ENCODE measurements around the gene PALM. TPM values are rescaled to one million over a fixed set of nuclear protein-coding genes. Genes with fewer than 3 reads are reported as not detected.

The PALM gene
- total RNA-seq, 1 experiment from 2014 or later = 0.83 TPM

DNA sequence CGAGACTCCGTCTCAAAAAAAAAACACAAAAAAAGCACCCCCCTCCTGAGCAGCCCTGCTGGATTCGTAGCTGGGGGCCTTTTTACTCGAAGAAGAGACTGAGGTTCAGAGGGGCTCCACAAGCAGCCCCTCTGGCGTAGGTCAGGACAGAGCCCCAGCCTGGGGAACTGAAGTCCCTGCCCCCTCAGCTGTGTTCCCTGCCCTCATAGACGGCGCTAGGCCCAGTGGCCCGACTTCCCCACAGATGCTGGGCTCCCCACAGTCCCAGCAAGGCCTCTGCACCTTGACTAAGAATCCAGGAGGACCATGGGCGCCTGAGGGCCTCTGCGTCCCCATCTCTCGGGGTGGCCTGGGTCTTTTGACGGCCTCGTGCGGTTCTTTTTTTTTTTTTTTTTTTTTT, 41.1 kb downstream of the PALM start:
- no peak overlapping the region for H3K4me3 Mint-ChIP-seq (ENCODE audit: low read depth, unreplicated experiment)
- BruUV-seq (replicated peaks) = no TSS peak
- H3K9me3 Mint-ChIP-seq (ENCODE audit: low read depth, unreplicated experiment) = no peaks in the 10 kb centered on the region
- TF ChIP-seq, protein P1, sequence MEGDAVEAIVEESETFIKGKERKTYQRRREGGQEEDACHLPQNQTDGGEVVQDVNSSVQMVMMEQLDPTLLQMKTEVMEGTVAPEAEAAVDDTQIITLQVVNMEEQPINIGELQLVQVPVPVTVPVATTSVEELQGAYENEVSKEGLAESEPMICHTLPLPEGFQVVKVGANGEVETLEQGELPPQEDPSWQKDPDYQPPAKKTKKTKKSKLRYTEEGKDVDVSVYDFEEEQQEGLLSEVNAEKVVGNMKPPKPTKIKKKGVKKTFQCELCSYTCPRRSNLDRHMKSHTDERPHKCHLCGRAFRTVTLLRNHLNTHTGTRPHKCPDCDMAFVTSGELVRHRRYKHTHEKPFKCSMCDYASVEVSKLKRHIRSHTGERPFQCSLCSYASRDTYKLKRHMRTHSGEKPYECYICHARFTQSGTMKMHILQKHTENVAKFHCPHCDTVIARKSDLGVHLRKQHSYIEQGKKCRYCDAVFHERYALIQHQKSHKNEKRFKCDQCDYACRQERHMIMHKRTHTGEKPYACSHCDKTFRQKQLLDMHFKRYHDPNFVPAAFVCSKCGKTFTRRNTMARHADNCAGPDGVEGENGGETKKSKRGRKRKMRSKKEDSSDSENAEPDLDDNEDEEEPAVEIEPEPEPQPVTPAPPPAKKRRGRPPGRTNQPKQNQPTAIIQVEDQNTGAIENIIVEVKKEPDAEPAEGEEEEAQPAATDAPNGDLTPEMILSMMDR (IDR thresholded peaks at IDR 0.05; ENCODE audit: unreplicated experiment) = no peak
- H3K36me3 Mint-ChIP-seq (ENCODE audit: insufficient read depth, unreplicated experiment) = peaks cover 40% of the 10 kb centered on the region
- intact Hi-C loops (cut with micrococcal nuclease; ENCODE audit: unreplicated experiment) = no loop called here
- H3K27me3 Mint-ChIP-seq (ENCODE audit: unreplicated experiment) = no peaks in the 10 kb centered on the region
- H3K4me1 Mint-ChIP-seq (ENCODE audit: low read depth, unreplicated experiment) = no peaks in the 10 kb centered on the region
- DNase-seq = no peak
- H3K27ac Mint-ChIP-seq (ENCODE audit: unreplicated experiment) = no peak overlapping the region
- CTCF ChIA-PET = no interaction called here

DNA sequence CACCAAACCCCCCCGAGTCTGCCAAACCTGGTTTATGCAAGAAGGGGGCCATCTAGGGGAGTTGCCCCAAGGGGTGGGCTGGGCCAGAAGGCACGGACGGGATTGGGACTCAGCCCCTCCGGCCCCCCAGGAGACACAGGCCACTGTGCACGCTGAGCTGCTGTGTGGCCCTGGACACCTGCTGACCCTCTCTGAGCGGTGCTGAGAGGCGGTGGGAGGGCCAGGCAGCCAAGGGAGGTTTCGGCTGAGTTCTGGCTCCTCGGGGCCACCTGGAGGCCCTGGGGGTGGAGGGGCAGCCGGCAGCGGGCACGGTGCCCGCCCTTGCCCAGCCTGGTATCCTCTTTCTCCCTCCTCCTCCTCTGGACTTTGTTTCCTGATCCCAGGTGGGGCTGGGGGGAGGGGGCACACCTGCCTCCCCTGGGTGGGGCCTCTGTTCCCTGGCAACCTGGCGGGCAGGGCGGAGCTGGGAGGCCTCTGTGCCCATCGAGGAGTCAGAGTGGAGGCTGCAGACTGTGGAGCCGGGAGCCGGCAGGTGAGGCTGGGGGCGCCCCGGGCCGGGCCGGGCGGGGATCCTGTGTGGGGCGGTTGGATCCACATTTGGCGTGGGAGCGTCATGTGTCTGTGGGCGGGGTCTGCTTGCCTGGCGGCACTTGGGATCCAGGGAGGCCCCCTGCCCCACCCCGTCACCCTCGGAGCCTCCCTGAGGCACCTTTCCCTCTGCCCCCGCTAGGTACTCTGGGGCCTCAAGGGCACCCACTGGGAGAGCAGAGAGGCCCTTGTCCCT, 42.1 kb downstream of the PALM start, which contains the start of gene MISP:
Gene MISP (plus strand): TSS at position 473 of the 784 bp plus-strand sequence. CDS start 5,835 bp downstream, outside the sequence.
- Mint-ChIP-seq H3K9me3 (ENCODE audit: low read depth, unreplicated experiment) (no peaks in the 10 kb centered on the region), H3K27me3 (ENCODE audit: unreplicated experiment) (no peaks in the 10 kb centered on the region), H3K36me3 (ENCODE audit: insufficient read depth, unreplicated experiment) (peaks cover 50% of the 10 kb centered on the region), H3K4me3 (ENCODE audit: low read depth, unreplicated experiment) (peak within 1 kb of the TSS; percentile 78), H3K27ac (ENCODE audit: unreplicated experiment) (peak within 1 kb of the TSS; percentile 47), H3K4me1 (ENCODE audit: low read depth, unreplicated experiment) (no peaks in the 10 kb centered on the region)
- BruUV-seq (replicated peaks) = no TSS peak
- CTCF ChIA-PET = interaction anchor here (0.5 to 1.1 kb wide), 2 partner anchors 9 to 165 kb away, joined by 4 read pairs; no protein-coding TSS in a partner anchor
- TF ChIP-seq, protein P1 (IDR thresholded peaks at IDR 0.05; ENCODE audit: unreplicated experiment) = no peak
- peak; percentile 94 for DNase-seq
- intact Hi-C loops (cut with micrococcal nuclease; ENCODE audit: unreplicated experiment) = no loop called here

DNA sequence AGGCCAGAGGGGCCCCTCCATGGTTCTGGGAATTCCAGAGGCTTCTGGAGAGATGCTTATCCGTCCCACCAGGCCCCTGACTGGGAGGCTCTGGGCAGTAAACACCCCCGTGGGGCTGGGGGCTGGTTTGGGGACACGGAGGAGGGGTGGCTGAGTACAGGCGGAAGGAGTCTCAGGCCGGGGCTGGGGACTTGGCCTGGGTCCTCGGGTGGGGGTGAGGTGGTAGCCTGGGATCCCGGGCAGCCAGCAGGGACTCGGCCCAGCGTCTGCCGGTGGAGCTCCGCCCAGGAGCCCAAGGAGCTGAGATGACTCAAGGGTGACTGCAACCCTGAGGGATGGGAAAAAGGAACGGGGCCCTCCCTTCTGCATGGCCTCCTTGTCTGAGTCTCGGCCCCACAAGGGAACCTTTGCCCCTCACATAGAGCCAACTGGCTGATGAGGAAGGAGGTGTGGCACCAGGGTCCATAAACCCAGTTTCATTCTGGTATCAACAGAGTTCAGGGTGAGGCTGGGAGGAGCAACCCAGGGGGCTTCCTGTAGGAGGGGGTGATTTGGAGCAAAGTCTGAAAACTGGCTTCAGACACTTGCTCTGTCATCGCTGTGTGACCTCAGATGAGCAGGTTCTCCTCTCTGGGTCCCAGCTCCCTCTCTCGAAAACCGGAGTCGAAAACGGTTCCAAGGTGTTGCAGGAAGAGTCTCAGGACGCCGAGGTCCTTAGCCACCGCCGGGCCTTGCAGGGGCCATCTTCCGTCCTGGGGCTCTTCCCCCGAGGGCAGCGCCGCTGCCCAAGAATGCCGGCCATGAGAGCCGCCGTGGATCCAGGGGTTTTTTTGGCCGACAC, 43.0 kb downstream of the PALM start:
- intact Hi-C loops (cut with micrococcal nuclease; ENCODE audit: unreplicated experiment) = no loop called here
- Mint-ChIP-seq H3K4me3 (ENCODE audit: low read depth, unreplicated experiment) (peak overlapping the region; percentile 78), H3K4me1 (ENCODE audit: low read depth, unreplicated experiment) (no peaks in the 10 kb centered on the region), H3K9me3 (ENCODE audit: low read depth, unreplicated experiment) (no peaks in the 10 kb centered on the region), H3K27me3 (ENCODE audit: unreplicated experiment) (no peaks in the 10 kb centered on the region), H3K27ac (ENCODE audit: unreplicated experiment) (peak overlapping the region; percentile 47), H3K36me3 (ENCODE audit: insufficient read depth, unreplicated experiment) (peaks cover 59% of the 10 kb centered on the region)
- BruUV-seq (replicated peaks) = TSS peak; percentile 98
- CTCF ChIA-PET = interaction anchor here (0.5 to 1.1 kb wide), 3 partner anchors 10 to 166 kb away, joined by 3 to 4 read pairs (median 4); no protein-coding TSS in a partner anchor
- TF ChIP-seq, protein P1 (IDR thresholded peaks at IDR 0.05; ENCODE audit: unreplicated experiment) = no peak
- DNase-seq = peak; percentile 75

DNA sequence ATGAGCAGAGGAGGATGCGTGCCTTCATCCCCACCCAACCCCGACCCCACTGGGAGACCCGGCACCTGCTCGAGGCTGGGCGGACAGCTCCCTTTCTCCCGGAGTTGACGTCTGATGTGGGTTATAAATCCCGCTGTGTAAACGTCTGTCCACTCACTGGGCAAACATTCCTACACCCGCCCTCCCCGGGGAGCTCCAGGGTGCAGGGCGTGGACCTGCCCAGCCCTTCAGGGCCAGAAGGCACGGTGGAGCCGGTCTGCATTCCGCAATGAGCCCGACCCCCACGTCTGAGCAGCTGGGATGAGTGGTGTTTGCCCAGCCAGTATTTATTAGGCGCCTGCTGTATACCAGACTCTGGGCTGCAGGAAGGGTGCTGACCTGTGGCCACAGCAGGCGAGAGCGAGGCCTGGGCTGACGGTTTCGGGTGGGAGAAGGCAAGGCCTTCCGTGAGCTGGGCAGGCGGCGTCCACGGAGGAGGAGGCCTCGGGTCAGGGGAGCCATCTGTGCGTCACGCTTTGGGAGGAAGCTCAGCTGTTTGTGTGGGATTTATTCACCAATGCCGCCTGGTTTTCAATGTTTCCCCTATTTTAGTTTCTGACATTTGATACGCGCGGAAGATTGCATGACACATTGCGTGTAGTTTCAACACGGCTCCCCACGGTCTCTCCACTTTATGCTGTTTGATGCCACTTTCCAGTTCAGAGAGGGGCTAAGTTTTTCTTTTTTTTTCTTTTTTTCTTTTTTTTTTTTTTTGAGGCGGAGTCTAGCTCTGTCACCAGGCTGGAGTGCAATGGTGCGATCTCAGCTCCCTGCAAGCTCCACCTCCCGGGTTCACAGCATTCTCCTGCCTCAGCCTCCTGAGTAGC, 44.1 kb downstream of the PALM start:
- H3K27ac Mint-ChIP-seq (ENCODE audit: unreplicated experiment) = peak overlapping the region; percentile 63
- peak overlapping the region; percentile 78 for H3K4me3 Mint-ChIP-seq (ENCODE audit: low read depth, unreplicated experiment)
- no peaks in the 10 kb centered on the region for H3K9me3 Mint-ChIP-seq (ENCODE audit: low read depth, unreplicated experiment)
- BruUV-seq (replicated peaks) = TSS peak; percentile 29
- H3K27me3 Mint-ChIP-seq (ENCODE audit: unreplicated experiment) = no peaks in the 10 kb centered on the region
- intact Hi-C loops (cut with micrococcal nuclease; ENCODE audit: unreplicated experiment) = no loop called here
- H3K4me1 Mint-ChIP-seq (ENCODE audit: low read depth, unreplicated experiment) = no peaks in the 10 kb centered on the region
- H3K36me3 Mint-ChIP-seq (ENCODE audit: insufficient read depth, unreplicated experiment) = peaks cover 70% of the 10 kb centered on the region
- CTCF ChIA-PET = interaction anchor here (0.6 to 1.0 kb wide), 4 partner anchors 17 to 127 kb away, joined by 3 to 7 read pairs (median 3); no protein-coding TSS in a partner anchor
- TF ChIP-seq, protein P1 (IDR thresholded peaks at IDR 0.05; ENCODE audit: unreplicated experiment) = no peak
- peak; percentile 87 for DNase-seq

Data from Calu3 (cell line).